Osteocyte (in vitro differentiated cells): Measurements from ENCODE around the gene GRAMD1B. TPM values are rescaled to one million over a fixed set of nuclear protein-coding genes. Genes with fewer than 3 reads are reported as not detected.

Experiments
- DNase-seq: peaks from one replicate; pipeline ENCODE4 v3.0.0; 2021; ENCODE audit warnings: mixed read lengths; ENCODE audit not compliant: unreplicated experiment; ENCODE audit errors: extremely low spot score
- H3K27ac Mint-ChIP-seq: one replicate; pipeline ENCODE4 v1.8.0; 2021; ENCODE audit warnings: mild to moderate bottlenecking, mixed read lengths; ENCODE audit not compliant: unreplicated experiment
- H3K27me3 Mint-ChIP-seq: one replicate; pipeline ENCODE4 v1.8.0; 2021; ENCODE audit warnings: mixed read lengths; ENCODE audit not compliant: unreplicated experiment
- H3K36me3 Mint-ChIP-seq: one replicate; pipeline ENCODE4 v1.8.0; 2021; ENCODE audit warnings: mixed read lengths; ENCODE audit not compliant: unreplicated experiment
- H3K4me1 Mint-ChIP-seq: one replicate; pipeline ENCODE4 v1.8.0; 2021; ENCODE audit warnings: mixed read lengths; ENCODE audit not compliant: unreplicated experiment
- H3K4me3 Mint-ChIP-seq: one replicate; pipeline ENCODE4 v1.8.0; 2021; ENCODE audit warnings: mild to moderate bottlenecking, moderate library complexity, mixed read lengths; ENCODE audit not compliant: unreplicated experiment
- H3K9me3 Mint-ChIP-seq: one replicate; pipeline ENCODE4 v1.8.0; 2021; ENCODE audit warnings: mixed read lengths; ENCODE audit not compliant: unreplicated experiment
- total RNA-seq: library from RNA; stranded (reverse); gene quantifications from 2 replicates; pipeline ENCODE4 v1.2.1, GENCODE V29; 2021
- TF ChIP-seq, protein P1 (sequence below): fragments of 200-600 bp; sonication (generic); IDR thresholded peaks from 2 replicates; pipeline ENCODE4 v1.5.0; 2021; ENCODE audit warnings: antibody characterized with exemption, mild to moderate bottlenecking, moderate library complexity

The GRAMD1B gene
- total RNA-seq, 1 donor from 2014 or later, result 1.9 TPM

DNA sequence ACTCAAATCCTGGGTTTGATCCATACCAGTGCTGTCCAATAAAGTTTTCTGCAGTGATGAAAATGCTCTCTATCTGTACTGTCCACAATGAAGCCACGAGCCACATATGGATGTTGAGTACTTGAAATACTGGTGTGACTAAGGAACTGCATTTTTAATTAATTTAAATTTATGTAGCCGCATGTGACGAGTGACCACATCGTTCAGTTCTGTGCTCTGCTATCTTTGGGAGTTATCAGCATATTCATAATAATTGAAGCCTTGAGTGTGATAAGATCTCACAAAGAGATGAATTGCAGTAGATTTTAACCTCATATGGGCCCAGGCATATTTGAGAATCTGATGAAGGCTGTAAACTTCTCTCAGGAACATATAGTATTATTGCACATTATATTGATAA, 40.8 kb downstream of the GRAMD1B start:
- H3K36me3 Mint-ChIP-seq, result no peaks in the 10 kb centered on the region
- H3K27me3 Mint-ChIP-seq, result no peaks in the 10 kb centered on the region
- no peak for DNase-seq
- peaks cover 15% of the 10 kb centered on the region for H3K4me1 Mint-ChIP-seq
- TF ChIP-seq, protein P1, sequence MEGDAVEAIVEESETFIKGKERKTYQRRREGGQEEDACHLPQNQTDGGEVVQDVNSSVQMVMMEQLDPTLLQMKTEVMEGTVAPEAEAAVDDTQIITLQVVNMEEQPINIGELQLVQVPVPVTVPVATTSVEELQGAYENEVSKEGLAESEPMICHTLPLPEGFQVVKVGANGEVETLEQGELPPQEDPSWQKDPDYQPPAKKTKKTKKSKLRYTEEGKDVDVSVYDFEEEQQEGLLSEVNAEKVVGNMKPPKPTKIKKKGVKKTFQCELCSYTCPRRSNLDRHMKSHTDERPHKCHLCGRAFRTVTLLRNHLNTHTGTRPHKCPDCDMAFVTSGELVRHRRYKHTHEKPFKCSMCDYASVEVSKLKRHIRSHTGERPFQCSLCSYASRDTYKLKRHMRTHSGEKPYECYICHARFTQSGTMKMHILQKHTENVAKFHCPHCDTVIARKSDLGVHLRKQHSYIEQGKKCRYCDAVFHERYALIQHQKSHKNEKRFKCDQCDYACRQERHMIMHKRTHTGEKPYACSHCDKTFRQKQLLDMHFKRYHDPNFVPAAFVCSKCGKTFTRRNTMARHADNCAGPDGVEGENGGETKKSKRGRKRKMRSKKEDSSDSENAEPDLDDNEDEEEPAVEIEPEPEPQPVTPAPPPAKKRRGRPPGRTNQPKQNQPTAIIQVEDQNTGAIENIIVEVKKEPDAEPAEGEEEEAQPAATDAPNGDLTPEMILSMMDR, result no peak
- no peaks in the 10 kb centered on the region for H3K9me3 Mint-ChIP-seq
- H3K27ac Mint-ChIP-seq, result no peak overlapping the region
- H3K4me3 Mint-ChIP-seq, result no peak overlapping the region

DNA sequence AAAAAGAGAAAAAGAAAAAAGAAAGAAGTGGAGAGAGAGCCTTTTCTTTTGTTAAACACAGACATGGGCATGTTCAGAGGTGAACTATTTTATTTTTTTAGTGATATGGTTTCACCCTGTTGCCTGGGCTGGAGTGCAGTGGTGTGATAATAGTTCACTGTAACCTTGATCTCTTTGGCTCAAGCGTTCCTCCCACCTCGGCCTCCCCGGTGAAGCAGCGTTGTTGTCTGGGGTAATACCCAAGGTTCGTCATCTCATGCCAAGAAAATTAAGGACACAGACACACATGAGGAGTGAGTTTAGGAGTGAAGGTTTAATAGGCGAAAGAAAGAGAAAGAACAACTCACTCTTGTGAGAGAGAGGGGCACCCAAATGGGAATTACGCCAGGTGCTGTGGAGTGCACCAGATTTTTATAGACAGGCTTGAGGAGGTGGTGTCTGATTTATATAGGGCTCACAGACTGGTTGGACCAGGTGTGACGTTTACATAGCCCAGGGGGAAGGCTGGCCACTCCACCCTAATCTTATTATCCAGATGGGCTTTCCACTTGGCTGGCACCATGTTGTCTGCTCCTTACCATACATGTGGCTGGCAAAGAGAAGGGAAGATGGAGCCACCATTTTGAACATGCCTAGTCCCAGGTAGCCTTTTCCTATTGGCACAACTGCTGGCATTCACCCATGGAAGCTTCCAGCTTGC, 42.3 kb downstream of the GRAMD1B start:
- Mint-ChIP-seq H3K9me3 (no peaks in the 10 kb centered on the region), H3K4me3 (no peak overlapping the region), H3K4me1 (peaks cover 15% of the 10 kb centered on the region), H3K27me3 (no peaks in the 10 kb centered on the region), H3K36me3 (no peaks in the 10 kb centered on the region), H3K27ac (no peak overlapping the region)
- DNase-seq, result no peak
- TF ChIP-seq, protein P1, result no peak

DNA sequence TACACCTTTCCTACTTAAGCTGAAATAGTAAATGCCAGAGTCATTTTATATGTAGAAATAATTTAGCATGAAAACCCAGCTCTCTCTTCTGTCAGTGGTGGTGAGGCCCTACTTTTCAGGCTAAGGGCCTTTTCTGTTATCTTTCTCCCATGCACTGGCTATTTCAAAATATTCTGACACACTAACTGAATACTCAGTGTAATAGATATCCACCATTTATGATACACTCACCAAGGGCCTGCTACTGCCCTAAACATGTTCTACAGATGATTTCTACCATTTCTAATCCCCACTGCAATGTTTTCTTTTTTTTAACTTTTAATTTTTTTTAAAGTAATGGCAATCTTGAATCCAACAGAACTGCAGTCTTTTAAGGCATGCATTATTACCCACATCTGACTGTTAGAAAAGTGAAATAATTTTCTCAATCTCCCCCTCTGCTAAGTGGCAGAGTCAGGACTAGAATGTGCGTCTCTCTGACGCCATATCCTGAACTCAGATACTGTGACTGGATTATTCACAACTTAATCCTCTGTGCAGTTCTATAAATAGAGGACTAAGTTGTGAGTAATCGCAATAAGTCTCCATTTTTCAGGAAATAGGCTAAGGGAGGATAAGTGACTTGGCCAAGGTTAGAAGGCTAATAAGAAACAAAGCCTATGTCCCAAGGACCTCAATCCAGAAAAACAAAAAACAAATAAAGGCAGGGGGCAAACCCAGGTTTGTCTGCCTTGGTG, 44.0 kb downstream of the GRAMD1B start:
- H3K4me3 Mint-ChIP-seq, result no peak overlapping the region
- H3K9me3 Mint-ChIP-seq, result no peaks in the 10 kb centered on the region
- TF ChIP-seq, protein P1, result no peak
- DNase-seq, result no peak
- H3K27ac Mint-ChIP-seq, result no peak overlapping the region
- H3K36me3 Mint-ChIP-seq, result no peaks in the 10 kb centered on the region
- H3K4me1 Mint-ChIP-seq, result peaks cover 19% of the 10 kb centered on the region
- H3K27me3 Mint-ChIP-seq, result no peaks in the 10 kb centered on the region

DNA sequence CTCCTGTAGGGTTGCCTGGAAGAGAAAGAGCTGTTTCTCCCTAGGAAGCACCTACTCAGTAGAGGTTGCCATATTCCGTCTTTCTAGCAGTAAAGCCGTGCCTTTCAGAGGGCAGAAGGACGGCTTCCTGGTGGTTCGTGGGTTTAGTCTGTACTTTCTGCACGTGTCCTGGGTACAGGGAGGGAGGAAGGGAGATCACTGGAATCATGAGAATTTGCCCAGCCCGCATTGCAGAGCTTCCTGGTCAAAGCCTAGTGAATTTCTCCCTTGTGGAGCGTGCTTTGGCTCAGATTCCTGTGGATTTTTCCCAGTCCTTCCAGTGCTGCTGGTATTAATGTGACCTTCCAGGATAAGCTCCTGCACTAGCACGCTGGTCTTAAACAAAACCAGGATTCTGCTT, 44.9 kb downstream of the GRAMD1B start:
- Mint-ChIP-seq H3K4me1 (peaks cover 19% of the 10 kb centered on the region), H3K36me3 (no peaks in the 10 kb centered on the region), H3K27ac (peak overlapping the region; percentile 10), H3K27me3 (no peaks in the 10 kb centered on the region), H3K4me3 (no peak overlapping the region), H3K9me3 (no peaks in the 10 kb centered on the region)
- DNase-seq, result no peak
- TF ChIP-seq, protein P1, result no peak

DNA sequence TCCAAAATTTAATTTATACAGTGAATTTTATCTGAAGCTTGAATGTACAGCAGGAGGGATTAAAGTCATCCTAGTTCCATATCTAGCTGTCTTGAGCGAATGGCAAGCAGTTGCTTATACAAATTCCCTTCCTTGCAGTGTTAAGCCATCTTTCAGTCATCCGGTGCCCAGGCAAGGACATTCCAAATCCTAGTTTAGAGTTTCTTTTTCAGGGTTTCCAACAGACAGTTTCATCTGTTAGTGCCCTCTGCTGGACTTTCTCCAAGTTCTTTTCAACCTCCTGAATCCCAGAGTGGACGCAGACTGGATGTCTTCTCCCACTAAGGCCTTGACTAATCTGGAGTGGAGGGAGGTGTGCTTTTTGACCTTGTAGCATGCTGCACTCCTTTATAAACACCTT, 45.4 kb downstream of the GRAMD1B start:
- Mint-ChIP-seq H3K4me1 (peaks cover 19% of the 10 kb centered on the region), H3K27ac (no peak overlapping the region), H3K4me3 (no peak overlapping the region), H3K27me3 (no peaks in the 10 kb centered on the region), H3K9me3 (no peaks in the 10 kb centered on the region), H3K36me3 (no peaks in the 10 kb centered on the region)
- no peak for DNase-seq
- TF ChIP-seq, protein P1, result peak; percentile 53
